ENCODE data around the gene GCNT4. TPM values are rescaled to one million over a fixed set of nuclear protein-coding genes. Genes with fewer than 3 reads are reported as not detected.
"Not testable (repeated sequence)": the region's sequence is repeated elsewhere in the genome, so short reads cannot be mapped to it uniquely, and the experiment has no call there.

The GCNT4 gene, protein sequence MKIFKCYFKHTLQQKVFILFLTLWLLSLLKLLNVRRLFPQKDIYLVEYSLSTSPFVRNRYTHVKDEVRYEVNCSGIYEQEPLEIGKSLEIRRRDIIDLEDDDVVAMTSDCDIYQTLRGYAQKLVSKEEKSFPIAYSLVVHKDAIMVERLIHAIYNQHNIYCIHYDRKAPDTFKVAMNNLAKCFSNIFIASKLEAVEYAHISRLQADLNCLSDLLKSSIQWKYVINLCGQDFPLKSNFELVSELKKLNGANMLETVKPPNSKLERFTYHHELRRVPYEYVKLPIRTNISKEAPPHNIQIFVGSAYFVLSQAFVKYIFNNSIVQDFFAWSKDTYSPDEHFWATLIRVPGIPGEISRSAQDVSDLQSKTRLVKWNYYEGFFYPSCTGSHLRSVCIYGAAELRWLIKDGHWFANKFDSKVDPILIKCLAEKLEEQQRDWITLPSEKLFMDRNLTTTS
- total RNA-seq = 1 to 10 TPM; 1.5 to 3.8 (median 2.3) TPM
- under 1 TPM; 0.37 to 0.83 (median 0.61) TPM for polyA plus RNA-seq
- long read RNA-seq, donor 1 = 0 reads
- long read RNA-seq, donor 2, full-length matches to known transcripts = 4 of 4 reads
- long read RNA-seq, donor 2, partial matches to known transcripts = 0 of 4 reads
- long read RNA-seq, donor 2, other reads (novel, unspliced or antisense) = 0 of 4 reads

- peak within 1 kb of the TSS; percentile 70 to 96 (median 88) for H3K4me3 ChIP-seq
- DNase-seq = peak; percentile 84
- TF ChIP-seq POLR2A (IDR thresholded peaks at IDR 0.05) (no peak), POLR2AphosphoS5 (IDR thresholded peaks at IDR 0.05) (peak in 2 of 3 donors; percentile 64 to 71), CTCF (IDR thresholded peaks at IDR 0.05 in 8 of 11, conservative IDR thresholded peaks at IDR 0.05 in 3 of 11) (no peak)
- no peaks in the 10 kb centered on the region for H3K9me3 ChIP-seq
- peak within 1 kb of the TSS; percentile 80 to 92 (median 90) for H3K27ac ChIP-seq
- intact Hi-C loops (cut with DNase I; ENCODE audit: low total_unique reads) = no loop called here
- H3K36me3 ChIP-seq = no peaks in the 10 kb centered on the region
- H3K4me1 ChIP-seq = peaks cover 0 to 79% (median 56%) of the 10 kb centered on the region in 6 donors
- 1 to 3% (median 1%) methylated on average over 27 to 74 of the region's 74 CpGs for whole genome bisulfite sequencing, 5 donors
- H3K27me3 ChIP-seq (replicated peaks in 1 of 7) = peaks cover 0 to 62% (median 15%) of the 10 kb centered on the region in 7 donors
These were observed at the start of gene GCNT4 for GRCh38 chr5:75052192-75053053. Gene GCNT4 (minus strand): TSS chr5:75052558. CDS start chr5:75030037, 22,521 bp downstream.

- H3K9me3 ChIP-seq = peaks cover 0 to 18% (median 2%) of the 10 kb centered on the region in 8 donors
- DNase-seq; H3K36me3 ChIP-seq; H3K4me1 ChIP-seq; intact Hi-C loops (cut with DNase I; ENCODE audit: low total_unique reads); H3K4me3 ChIP-seq; H3K27me3 ChIP-seq (replicated peaks in 1 of 7); H3K27ac ChIP-seq: not testable (repeated sequence)
- WGBS, 5 donors = 47 to 61% (median 57%) methylated on average over 3 of the region's 3 CpGs
These were observed 43.6 kb upstream of the GCNT4 start for GRCh38 chr5:75095956-75096355.

DNA sequence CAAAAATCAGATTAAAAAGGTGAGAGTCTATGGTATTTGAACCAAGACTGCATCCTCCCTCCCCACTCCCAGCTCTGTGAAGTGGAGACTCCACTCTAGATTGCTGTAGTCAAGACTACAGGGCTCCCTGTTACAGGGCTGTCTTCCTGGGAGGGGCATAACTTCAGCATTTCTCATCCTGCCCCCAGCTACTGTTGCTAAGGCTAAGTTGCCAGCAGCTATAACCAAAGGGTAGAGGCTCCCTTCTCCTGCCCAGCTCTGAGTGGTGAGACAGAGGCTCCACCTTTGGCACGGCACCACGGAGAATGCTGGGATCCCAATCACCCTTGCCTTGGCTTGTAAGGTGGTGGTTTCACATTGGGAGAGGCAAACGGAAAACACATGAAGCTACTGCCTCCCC, 39.2 kb upstream of the GCNT4 start:
- Histone ChIP-seq H3K4me3 (no peak overlapping the region), H3K9me3 (peaks cover 0 to 1% (median 0%) of the 10 kb centered on the region in 8 donors), H3K27me3 (replicated peaks in 1 of 7) (no peaks in the 10 kb centered on the region), H3K36me3 (no peaks in the 10 kb centered on the region), H3K27ac (no peak overlapping the region), H3K4me1 (no peaks in the 10 kb centered on the region)
- intact Hi-C loops (cut with DNase I; ENCODE audit: low total_unique reads) = no loop called here
- no peak for DNase-seq
- TF ChIP-seq CTCF (IDR thresholded peaks at IDR 0.05 in 8 of 11, conservative IDR thresholded peaks at IDR 0.05 in 3 of 11) (no peak), POLR2AphosphoS5 (IDR thresholded peaks at IDR 0.05) (no peak), POLR2A (IDR thresholded peaks at IDR 0.05) (no peak)
- WGBS, 5 donors = 84 to 92% (median 91%) methylated on average over 3 of the region's 3 CpGs

GRCh38 chr5:75089662-75090061, 37.3 kb upstream of the GCNT4 start:
- no peaks in the 10 kb centered on the region for H3K27me3 ChIP-seq (replicated peaks in 1 of 7)
- H3K4me1 ChIP-seq = no peaks in the 10 kb centered on the region
- DNase-seq = no peak
- 82 to 95% (median 90%) methylated on average over 1 of the region's 1 CpG for WGBS, 5 donors
- no peak for TF ChIP-seq POLR2AphosphoS5 (IDR thresholded peaks at IDR 0.05)
- TF ChIP-seq POLR2A (IDR thresholded peaks at IDR 0.05) = no peak
- TF ChIP-seq CTCF (IDR thresholded peaks at IDR 0.05 in 8 of 11, conservative IDR thresholded peaks at IDR 0.05 in 3 of 11) = no peak
- no peaks in the 10 kb centered on the region for H3K36me3 ChIP-seq
- intact Hi-C loops (cut with DNase I; ENCODE audit: low total_unique reads) = no loop called here
- no peak overlapping the region for H3K4me3 ChIP-seq
- H3K9me3 ChIP-seq = no peaks in the 10 kb centered on the region
- H3K27ac ChIP-seq = no peak overlapping the region

Measured in spleen (tissue), 13 donors.